OCI-M2 (cell line): Measurements from ENCODE around the gene GGA1.

Experiments
- DNase-seq: peaks from one replicate; lab custom pipeline; 2025; ENCODE audit not compliant: unreplicated experiment; lab: John Stamatoyannopoulos, UW

The GGA1 gene

DNA sequence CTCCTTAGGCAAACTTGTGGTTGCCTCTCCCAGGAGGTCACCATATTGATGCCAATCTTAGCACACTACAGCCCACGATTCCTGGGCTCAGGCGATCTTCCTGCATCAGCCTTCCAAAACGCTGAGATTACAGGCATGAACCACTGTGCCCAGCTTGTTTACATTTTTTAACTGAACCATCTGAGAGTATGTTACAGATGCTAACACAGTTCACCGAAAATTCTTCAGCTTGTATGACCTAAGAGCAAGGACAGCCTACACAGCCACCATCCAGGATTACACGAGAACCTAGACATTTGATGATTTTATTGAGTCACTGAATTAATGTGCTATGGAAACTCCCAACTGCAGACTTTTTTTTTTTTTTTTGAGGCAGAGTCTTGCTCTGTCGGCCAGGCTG, 61.0 kb downstream of the GGA1 start:
- DNase-seq = no peak

DNA sequence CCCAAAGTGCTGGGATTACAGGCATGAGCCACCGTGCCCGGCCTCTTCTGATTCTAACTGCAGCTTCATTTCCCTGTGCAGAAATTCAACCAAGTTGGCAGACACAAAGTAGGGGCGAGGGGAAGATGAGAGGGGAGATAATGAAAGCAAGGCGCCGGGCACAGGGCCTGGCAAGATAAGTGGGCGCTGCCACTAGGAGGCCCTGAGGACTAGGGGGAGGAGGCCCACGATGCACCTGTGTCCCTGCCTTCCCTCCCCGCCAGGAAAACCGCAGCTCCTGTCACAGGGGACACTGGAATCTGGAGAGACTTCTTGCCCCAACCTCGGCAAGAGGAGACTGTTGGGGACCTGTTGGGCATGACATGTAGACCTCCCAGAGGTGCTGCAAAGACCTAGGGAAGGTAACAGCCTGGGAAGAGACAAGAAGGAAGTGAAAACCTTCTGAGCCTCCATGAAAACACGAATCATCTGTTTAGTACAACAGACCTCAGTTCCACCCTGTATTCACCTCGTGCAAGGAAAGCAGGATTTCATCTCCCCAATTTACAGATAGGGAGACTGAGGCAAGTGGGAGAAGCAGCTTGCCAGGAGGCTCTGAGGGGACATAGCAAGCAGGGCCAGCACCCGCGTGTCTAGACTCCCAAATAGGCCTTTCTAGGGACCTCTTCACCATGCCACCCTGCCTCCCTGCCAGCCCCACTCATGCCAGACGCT, 63.7 kb downstream of the GGA1 start:
- no peak for DNase-seq

DNA sequence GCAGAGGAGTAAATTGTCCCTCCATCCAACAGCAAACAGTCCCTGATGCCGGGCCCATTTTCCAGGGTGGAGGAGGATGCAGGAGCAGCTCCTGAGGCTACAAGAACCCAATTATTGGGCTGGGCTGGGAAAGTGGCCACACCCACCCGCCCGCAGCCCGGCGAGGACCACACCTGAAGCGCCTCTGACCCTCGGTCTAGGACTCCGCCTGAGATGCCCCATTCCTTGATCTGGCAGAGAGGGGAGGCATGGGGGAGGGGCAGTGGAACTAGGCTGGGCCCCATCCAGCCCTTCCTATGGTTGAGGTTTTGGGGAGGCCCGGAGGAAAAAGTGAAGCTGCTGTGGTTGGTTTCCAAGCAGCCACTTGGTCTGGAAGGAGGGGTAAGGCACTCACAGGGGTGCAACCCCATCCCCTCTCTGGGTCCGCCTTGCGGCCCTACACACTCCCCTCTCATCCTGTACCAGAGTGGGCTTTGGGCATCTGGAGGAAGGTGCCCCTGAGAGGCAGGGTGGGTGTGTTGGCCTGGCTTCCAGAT, 64.4 kb downstream of the GGA1 start:
- no peak for DNase-seq

DNA sequence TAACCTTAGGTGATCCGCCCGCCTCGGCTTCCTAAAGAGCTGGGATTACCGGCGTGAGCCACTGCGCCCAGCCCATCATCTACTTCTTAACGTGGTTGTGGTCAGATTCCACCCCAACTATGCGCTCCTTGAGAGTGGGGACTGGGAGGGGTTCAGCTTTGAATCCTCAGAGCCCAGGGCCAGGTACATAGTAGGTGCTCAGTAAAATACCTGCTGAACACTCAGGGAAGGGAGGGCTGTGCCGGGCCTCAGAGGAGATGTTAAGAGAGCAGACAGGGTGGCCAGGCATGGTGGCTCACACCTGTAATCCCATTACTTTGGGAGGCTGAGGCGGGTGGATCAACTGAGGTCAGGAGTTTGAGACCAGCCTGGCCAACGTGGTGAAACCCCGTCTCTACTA, 65.6 kb downstream of the GGA1 start:
- no peak for DNase-seq

DNA sequence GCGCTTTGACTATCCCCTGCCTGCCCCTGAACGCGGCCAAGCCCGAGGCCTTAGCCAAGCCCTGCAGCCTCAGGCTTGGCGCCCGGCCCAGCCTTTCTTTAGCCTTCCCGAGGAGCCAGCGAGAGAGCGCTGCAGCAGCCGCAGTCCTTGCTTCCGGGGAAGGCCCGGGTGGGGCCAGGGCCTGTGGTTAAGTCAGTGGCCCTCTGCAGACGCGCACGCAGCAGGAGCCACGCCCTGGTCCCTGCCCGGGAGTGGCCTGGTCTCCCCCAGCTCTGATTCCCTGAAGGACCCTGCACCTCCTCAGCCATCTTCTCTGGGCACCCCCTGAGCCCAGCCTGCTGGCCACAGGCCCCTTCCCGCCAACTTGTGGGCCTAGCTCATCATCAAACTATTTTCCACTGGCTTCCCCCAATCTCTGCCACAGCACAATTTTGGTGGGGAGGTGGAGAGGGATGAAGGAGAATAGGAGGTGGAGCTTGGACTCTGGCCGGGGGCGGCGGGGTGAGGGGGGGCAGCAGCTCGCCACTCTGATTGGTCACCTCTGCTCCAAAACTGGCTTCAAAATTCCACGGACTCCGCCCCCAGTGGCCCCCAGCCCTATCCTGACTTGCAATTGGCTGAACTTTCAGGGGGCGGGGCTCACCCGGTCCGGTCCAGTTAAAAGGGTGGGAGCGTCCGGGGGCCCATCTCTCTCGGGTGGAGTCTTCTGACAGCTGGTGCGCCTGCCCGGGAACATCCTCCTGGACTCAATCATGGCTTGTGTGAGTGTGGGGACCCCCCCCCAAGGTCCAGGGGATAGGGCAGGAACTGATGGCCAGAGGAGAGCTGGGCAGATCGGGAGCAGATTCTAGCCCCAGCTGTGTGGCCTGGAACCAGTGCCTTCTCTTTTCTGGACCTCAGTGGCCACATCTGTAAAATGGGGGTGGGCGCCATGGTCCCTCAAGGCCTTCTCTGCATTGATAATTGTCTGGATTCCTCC, 66.6 kb downstream of the GGA1 start, which contains the start of gene LGALS1:
Gene LGALS1, plus strand, starts transcription at position 686 of the 979 bp plus-strand sequence. Its CDS starts 67 bp downstream, at position 753.
- no peak for DNase-seq

DNA sequence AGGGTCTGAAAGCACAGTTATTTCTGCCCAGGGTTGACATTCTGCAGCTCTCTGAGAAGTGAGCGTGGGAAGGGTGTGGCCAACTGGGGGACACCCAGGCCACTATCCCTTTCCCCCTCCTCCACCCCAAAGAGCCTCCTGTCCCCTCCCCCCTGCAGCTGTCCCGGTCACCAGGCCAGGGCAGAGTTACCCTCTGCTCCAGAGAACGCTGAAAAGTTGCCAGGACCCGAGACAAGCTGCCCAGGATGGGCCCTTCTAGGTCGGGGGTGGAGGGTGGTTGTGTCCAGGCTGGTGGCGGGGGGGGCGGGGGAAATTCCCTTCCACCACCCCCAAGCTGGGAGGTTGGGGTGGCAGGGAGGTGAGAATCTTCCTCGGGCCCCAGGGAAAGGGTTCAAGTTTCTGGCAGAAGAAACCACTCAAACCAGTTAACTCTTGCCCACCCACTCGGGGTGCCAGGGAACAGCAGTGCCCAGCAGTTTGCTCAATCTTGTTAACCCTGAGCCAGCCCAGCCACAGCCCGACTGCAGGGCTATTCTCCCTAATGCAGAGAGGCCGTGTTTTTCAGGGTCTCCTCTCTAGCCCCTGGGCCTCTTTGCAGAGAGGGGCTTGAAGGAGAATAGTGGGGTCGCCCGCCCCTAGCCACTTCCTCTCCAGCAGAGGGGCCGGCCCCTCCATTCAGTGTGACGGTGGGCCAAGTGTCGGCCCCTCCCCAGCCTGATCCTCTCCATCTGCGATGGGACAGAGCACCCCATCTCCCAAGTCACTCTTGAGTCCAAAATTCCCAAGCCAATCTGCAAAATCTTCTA, 67.5 kb downstream of the GGA1 start:
- DNase-seq = no peak

DNA sequence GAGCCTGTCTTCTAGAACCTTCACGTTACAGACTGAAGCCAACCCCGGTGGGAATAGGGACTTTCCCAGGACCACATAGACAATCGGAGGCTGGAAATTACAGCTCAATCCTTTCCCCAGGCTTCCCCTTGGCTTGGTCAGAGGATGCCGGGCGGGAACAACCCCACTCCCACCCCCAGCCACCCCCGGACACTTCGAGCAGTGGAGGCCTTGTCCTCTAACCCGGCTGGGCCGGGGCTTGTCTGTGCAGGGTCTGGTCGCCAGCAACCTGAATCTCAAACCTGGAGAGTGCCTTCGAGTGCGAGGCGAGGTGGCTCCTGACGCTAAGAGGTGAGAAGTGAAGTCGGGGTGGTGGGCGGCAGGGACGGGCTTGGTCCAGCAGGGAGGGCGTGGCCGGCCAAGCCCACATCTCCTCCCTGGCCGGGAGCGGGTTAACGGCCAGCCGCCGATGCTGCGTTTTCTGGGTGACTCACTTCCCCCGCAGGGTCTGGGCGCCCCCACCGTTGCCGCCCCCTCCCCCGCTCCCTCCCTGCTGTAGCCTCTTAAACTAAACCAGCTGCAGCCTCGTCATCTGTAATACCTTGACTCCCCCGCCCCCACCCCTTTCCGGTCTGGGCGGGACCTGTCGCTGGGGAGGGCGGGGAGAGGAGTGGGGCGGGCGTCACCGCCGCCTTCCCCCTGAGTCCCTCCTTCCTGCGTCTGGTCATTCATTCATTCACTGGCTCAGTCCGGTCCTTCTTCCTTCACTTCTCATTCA, 68.3 kb downstream of the GGA1 start:
- DNase-seq = peak; percentile 70

DNA sequence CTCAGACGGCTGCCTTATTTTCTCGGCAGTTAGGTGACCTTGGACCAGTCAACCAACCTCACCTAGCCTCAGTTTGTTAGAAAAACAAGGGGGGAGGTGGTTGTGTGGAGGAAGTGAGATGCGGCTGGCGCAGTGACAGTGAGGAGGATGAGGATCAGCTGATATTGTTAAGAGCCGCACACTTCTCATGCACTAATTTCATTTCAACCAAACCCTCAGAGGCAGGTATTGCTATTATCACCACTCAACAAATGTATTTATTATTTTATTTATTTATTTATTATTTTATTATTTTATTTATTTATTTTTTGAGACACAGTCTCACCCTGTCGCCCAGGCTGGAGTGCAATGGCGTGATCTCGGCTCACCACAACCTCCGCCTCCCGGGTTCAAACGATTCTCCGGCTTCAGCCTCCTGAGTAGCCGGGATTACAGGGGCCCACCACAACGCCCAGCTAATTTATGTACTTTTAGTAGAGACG, 68.9 kb downstream of the GGA1 start:
- no peak for DNase-seq

DNA sequence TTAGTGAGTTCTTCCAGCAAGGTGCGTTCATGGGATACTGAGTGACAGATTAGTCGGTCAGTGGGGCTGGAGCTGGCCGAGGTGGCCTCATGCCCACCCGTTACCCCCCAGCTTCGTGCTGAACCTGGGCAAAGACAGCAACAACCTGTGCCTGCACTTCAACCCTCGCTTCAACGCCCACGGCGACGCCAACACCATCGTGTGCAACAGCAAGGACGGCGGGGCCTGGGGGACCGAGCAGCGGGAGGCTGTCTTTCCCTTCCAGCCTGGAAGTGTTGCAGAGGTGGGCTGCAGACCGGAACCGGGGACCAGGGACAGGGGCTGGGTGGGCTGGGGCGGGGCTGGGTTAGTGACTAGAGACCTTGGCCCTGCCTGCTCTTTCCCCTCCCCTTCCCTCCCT, 69.7 kb downstream of the GGA1 start:
- no peak for DNase-seq

DNA sequence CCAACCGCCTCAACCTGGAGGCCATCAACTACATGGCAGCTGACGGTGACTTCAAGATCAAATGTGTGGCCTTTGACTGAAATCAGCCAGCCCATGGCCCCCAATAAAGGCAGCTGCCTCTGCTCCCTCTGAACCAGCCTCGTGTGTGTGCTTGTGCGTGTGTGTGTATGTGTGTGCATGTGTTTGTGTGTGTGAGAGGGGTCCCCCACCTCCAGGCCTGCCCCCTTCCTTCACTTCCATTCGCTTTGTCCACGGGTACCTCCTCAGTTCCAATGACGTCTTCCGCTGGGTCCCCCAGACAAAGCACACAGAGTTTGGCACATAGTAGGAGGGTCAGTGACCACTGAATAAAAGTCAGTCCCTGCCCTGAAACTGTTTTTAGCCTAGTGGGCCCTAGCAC, 71.0 kb downstream of the GGA1 start:
- no peak for DNase-seq

DNA sequence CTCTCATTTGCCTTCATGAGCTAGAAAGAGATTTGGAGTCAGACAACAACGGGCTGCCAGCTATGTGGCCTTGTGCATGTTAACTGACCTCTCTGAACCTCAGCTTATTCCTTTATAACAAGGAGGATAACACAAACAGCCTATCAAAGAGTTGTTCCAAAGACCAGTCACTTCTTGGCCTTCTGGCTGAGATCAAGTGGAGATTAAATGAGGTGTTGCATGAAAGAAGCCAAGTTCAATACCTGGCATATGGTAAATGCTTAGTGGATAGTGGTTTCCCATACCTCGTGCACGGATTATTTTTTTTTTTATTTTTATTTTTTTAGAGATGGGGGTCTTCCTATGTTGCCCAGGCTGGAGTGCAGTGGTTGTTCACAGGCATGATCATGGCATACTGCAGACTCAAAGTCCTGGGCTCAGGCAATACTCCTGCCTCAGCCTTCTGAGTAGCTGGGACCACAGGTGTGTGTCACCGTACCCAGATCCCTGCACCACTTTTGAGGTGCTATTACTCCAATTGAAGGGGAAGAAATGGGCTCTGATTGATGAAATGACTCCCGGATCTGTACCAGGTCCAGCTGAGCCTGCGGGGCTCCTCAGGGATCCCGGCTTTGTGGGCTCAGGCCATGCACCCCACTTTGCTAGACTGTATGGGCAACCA, 71.7 kb downstream of the GGA1 start:
- DNase-seq = no peak

DNA sequence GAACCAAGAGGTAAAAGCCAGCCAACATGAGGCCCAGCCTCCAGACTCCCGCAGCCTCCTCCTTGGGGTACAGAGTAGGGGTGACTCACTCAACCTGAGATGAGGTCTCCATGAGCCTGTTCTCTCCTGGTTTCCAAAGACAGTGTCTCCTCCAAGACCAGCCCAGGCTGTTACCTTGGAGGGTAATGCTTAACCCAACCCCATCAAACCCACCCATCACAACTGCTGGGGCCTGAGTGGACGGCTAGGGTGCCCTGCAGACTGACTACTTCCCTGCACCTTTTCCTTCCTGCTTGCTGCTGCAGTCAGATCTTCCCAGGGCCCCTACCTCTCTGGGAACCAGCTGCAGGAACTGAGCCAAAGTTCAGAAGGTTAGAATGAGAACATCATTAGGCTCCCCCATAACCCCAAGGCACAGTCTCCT, 72.4 kb downstream of the GGA1 start:
- DNase-seq = no peak

DNA sequence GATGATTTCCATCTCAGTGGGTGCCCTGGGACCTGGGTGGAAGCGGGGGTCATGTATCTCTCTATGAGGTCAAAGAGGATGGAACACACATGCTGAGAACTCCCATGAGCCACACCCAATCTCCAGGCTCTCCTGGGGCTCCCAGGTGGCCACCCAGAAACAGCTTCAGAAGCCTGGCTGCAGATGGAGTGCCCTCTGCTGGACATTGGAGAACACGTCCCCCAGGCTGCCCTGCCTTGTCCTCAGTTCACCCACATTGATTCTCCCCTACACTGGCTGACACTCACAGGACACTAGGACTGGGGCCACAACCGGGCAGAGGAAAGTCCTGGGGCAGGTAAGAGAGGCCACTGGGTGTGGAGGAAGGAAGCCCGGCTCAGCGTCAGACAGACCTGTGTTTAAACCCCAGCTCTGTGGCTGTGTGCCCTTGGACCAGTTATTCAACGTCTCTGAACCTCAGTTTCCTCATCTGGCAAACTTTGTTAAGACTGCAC, 73.0 kb downstream of the GGA1 start:
- no peak for DNase-seq
